Natural killer cell (primary cell): ENCODE results near the gene ZNF106. TPM values are rescaled to one million over a fixed set of nuclear protein-coding genes. Genes with fewer than 3 reads are reported as not detected.

Source experiments
- ATAC-seq, 3 donors: fragments of 150-1000 bp in 2 of 3; fragments of 200-7000 bp in 1 of 3; cut with Tn5 transposase; 1 replicate in 1 of 3; 2 replicates in 2 of 3; pipeline ENCODE4 v1.10.0; 2021; ENCODE audit warnings: mild to moderate bottlenecking in 2 of 3, moderate library complexity in 2 of 3
- DNase-seq, 2 donors: peaks; one replicate each; pipeline versions ENCODE4 v3.0.0 to v3.0.0-alpha.2; 2013 to 2021; ENCODE audit warnings: mixed read lengths in 1 of 2
- H3K27ac ChIP-seq: one replicate; pipeline ENCODE4 v1.5.1; 2013; ENCODE audit warnings: mild to moderate bottlenecking, low read length
- H3K27me3 ChIP-seq: one replicate; pipeline ENCODE4 v1.6.1; 2013; ENCODE audit warnings: low read length; ENCODE audit not compliant: control insufficient read depth, insufficient read depth
- H3K36me3 ChIP-seq: one replicate; pipeline ENCODE4 v1.6.1; 2013; ENCODE audit warnings: low read length; ENCODE audit not compliant: control insufficient read depth, insufficient read depth
- H3K4me1 ChIP-seq: one replicate; pipeline ENCODE4 v1.6.1; 2013; ENCODE audit warnings: low read length; ENCODE audit not compliant: control insufficient read depth, insufficient read depth
- H3K4me3 ChIP-seq: one replicate; pipeline ENCODE4 v1.5.1; 2013; ENCODE audit warnings: low read length
- H3K9me3 ChIP-seq: one replicate; pipeline ENCODE4 v1.6.1; 2013; ENCODE audit warnings: low read length; ENCODE audit not compliant: control insufficient read depth, insufficient read depth
- H3K27ac Mint-ChIP-seq, 2 donors: one replicate each; pipeline ENCODE4 v1.8.0; 2022; ENCODE audit warnings: mild to moderate bottlenecking in 2 of 2, mixed read lengths in 2 of 2, moderate library complexity in 1 of 2
- H3K27me3 Mint-ChIP-seq, 2 donors: one replicate each; pipeline ENCODE4 v1.8.0; 2022; ENCODE audit warnings: low read depth in 2 of 2, mixed read lengths in 2 of 2
- H3K36me3 Mint-ChIP-seq: one replicate; pipeline ENCODE4 v1.8.0; 2022; ENCODE audit warnings: mixed read lengths
- H3K4me1 Mint-ChIP-seq, 2 donors: one replicate each; pipeline ENCODE4 v1.8.0; 2022; ENCODE audit warnings: mixed read lengths in 2 of 2
- H3K4me3 Mint-ChIP-seq: one replicate; pipeline ENCODE4 v1.8.0; 2022; ENCODE audit warnings: mild to moderate bottlenecking, moderate library complexity, mixed read lengths
- H3K9me3 Mint-ChIP-seq, 2 donors: one replicate each; pipeline ENCODE4 v1.8.0; 2022; ENCODE audit warnings: mixed read lengths in 2 of 2
- WGBS: methylation state at CpG from one replicate; pipeline ENCODE4 v1.1.7; 2013; ENCODE audit warnings: missing lambda C conversion rate; ENCODE audit not compliant: insufficient coverage; 5-methylcytosine and 5-hydroxymethylcytosine counted together
- intact Hi-C: fragments of 100-400 bp; cut with micrococcal nuclease; formaldehyde crosslinking; loops from one replicate; pipeline ENCODE4 v1.14.2; 2022
- total RNA-seq, 4 donors: library from RNA; stranded (reverse); fragments of 120-200 nt in 1 of 4; gene quantifications; one replicate each; pipeline versions ENCODE4 v1.2.3 to v1.2.4, GENCODE V29; 2013 to 2022
- TF ChIP-seq, protein P1 (sequence below): fragments of 200-600 bp; IDR thresholded peaks from one replicate; pipeline ENCODE4 v1.8.0; 2022; ENCODE audit warnings: antibody characterized with exemption

The ZNF106 gene
- total RNA-seq, 3 donors from 2014 or later (not counting 1 experiment from before 2014, with no cell fraction given): 39.6 to 53.1 (median 52.2) TPM

GRCh38 chr15:42453826-42454225 lies 37.1 kb downstream of the ZNF106 start:
- Mint-ChIP-seq H3K27ac (no peak overlapping the region), H3K9me3 (no peaks in the 10 kb centered on the region), H3K4me3 (no peak overlapping the region), H3K4me1 (peaks cover 13 to 22% of the 10 kb centered on the region in 2 donors), H3K36me3 (peaks cover 21% of the 10 kb centered on the region), H3K27me3 (no peaks in the 10 kb centered on the region)
- peaks cover 34% of the 10 kb centered on the region for H3K36me3 ChIP-seq
- no peak for ATAC-seq
- intact Hi-C loops: no loop called here
- no peak overlapping the region for H3K27ac ChIP-seq
- H3K4me1 ChIP-seq: no peaks in the 10 kb centered on the region
- no peaks in the 10 kb centered on the region for H3K9me3 ChIP-seq
- no CpG with 5 or more reads among the region's 3 CpGs for WGBS
- TF ChIP-seq, protein P1, sequence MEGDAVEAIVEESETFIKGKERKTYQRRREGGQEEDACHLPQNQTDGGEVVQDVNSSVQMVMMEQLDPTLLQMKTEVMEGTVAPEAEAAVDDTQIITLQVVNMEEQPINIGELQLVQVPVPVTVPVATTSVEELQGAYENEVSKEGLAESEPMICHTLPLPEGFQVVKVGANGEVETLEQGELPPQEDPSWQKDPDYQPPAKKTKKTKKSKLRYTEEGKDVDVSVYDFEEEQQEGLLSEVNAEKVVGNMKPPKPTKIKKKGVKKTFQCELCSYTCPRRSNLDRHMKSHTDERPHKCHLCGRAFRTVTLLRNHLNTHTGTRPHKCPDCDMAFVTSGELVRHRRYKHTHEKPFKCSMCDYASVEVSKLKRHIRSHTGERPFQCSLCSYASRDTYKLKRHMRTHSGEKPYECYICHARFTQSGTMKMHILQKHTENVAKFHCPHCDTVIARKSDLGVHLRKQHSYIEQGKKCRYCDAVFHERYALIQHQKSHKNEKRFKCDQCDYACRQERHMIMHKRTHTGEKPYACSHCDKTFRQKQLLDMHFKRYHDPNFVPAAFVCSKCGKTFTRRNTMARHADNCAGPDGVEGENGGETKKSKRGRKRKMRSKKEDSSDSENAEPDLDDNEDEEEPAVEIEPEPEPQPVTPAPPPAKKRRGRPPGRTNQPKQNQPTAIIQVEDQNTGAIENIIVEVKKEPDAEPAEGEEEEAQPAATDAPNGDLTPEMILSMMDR: no peak
- DNase-seq: no peak
- H3K27me3 ChIP-seq: no peaks in the 10 kb centered on the region
- H3K4me3 ChIP-seq: no peak overlapping the region

DNA sequence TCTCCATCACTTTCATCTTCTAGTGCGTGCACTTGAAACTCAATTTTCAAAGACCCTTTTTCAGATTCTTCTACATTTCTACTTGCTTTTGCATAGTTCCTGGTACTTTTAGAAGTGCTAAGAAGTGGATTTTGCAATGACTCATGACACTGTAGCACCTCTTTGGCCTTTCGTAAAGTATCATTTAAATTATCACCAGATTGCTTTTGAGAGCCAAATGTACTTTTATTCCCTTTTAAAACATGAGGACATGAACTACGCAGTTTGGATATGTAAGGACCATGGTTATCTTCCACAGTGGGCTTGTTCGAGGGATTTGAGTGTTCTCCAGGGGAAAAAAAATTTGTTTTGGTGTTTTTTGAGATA lies 40.5 kb downstream of the ZNF106 start:
- H3K9me3 Mint-ChIP-seq: no peaks in the 10 kb centered on the region
- TF ChIP-seq, protein P1: no peak
- H3K36me3 Mint-ChIP-seq: peaks cover 21% of the 10 kb centered on the region
- intact Hi-C loops: no loop called here
- no peak for ATAC-seq
- H3K4me3 Mint-ChIP-seq: no peak overlapping the region
- WGBS: 98% methylated on average over 4 of the region's 4 CpGs
- Histone ChIP-seq H3K27me3 (no peaks in the 10 kb centered on the region), H3K4me3 (no peak overlapping the region), H3K4me1 (no peaks in the 10 kb centered on the region), H3K9me3 (no peaks in the 10 kb centered on the region), H3K36me3 (peaks cover 57% of the 10 kb centered on the region), H3K27ac (no peak overlapping the region)
- no peak for DNase-seq
- H3K27ac Mint-ChIP-seq: no peak overlapping the region
- H3K27me3 Mint-ChIP-seq: no peaks in the 10 kb centered on the region
- H3K4me1 Mint-ChIP-seq: peaks cover 0 to 7% of the 10 kb centered on the region in 2 donors

DNA sequence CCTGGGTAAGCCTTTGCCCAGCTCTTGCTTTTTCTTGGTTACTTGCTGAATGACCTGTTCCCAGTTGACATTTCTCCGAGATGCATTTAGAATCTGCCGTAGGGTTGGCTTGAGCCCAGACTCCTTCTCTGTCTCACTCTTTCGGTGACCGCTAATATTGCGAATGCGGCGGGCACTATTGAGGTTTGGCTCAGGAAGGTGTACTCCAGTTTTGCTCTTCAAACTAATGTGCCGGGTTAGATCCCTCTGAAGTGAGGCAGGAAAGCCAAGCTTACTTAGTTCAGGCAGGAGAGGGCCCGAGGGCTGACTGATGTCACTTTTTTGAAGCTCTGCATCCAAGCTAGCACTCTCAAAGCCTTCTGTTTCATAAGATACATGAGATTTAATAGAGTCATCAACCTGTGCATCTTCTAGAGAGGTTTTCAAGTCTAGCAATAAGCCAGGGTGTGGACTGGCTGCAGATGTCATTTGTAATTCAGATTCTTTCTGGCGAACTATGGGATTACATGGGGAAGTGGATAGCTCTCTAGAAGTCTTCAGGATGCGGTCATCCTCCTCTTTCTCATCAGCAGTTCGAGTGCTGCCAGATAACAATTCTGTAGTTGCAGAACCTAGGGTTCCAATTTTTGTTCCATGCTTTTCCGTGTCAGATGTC lies 41.0 kb downstream of the ZNF106 start:
- WGBS: 97% methylated on average over 13 of the region's 13 CpGs
- Histone ChIP-seq H3K27me3 (no peaks in the 10 kb centered on the region), H3K27ac (no peak overlapping the region), H3K4me1 (no peaks in the 10 kb centered on the region), H3K4me3 (no peak overlapping the region), H3K36me3 (peaks cover 59% of the 10 kb centered on the region), H3K9me3 (no peaks in the 10 kb centered on the region)
- no peaks in the 10 kb centered on the region for H3K9me3 Mint-ChIP-seq
- TF ChIP-seq, protein P1: no peak
- H3K36me3 Mint-ChIP-seq: peaks cover 21% of the 10 kb centered on the region
- DNase-seq (no peak), ATAC-seq (no peak)
- H3K4me1 Mint-ChIP-seq: peaks cover 0 to 7% of the 10 kb centered on the region in 2 donors
- intact Hi-C loops: no loop called here
- no peak overlapping the region for H3K4me3 Mint-ChIP-seq
- H3K27ac Mint-ChIP-seq: no peak overlapping the region
- no peaks in the 10 kb centered on the region for H3K27me3 Mint-ChIP-seq

- peaks cover 21% of the 10 kb centered on the region for H3K36me3 Mint-ChIP-seq
- no peak for DNase-seq
- H3K36me3 ChIP-seq: peaks cover 65% of the 10 kb centered on the region
- H3K27ac ChIP-seq: no peak overlapping the region
- TF ChIP-seq, protein P1: no peak
- ATAC-seq: no peak
- no peak overlapping the region for H3K4me3 Mint-ChIP-seq
- H3K4me1 ChIP-seq: no peaks in the 10 kb centered on the region
- WGBS: 94% methylated on average over 6 of the region's 6 CpGs
- H3K27me3 ChIP-seq: no peaks in the 10 kb centered on the region
- no peak overlapping the region for H3K4me3 ChIP-seq
- intact Hi-C loops: no loop called here
- H3K27ac Mint-ChIP-seq: no peak overlapping the region
- peaks cover 0 to 7% of the 10 kb centered on the region in 2 donors for H3K4me1 Mint-ChIP-seq
- H3K9me3 ChIP-seq: no peaks in the 10 kb centered on the region
- H3K27me3 Mint-ChIP-seq: no peaks in the 10 kb centered on the region
- H3K9me3 Mint-ChIP-seq: no peaks in the 10 kb centered on the region
These were observed 42.7 kb downstream of the ZNF106 start for GRCh38 chr15:42448281-42448680.
